Activated CD8-positive, alpha-beta memory T cell treated with anti-CD3 and anti-CD28 coated beads, Interleukin-2, amount 50 U/mL, for 24 hours (primary cell): ENCODE data around the gene UBAC2.

ENCODE experiments used
- DNase-seq: peaks from one replicate; pipeline ENCODE4 v3.0.0-alpha.2; 2020; ENCODE audit errors: extremely low read depth

UBAC2 gene

GRCh38 chr13:99435998-99436397, 235.3 kb downstream of the UBAC2 start:
- no peak for DNase-seq
